GM18861 (cell line): ENCODE measurements around the gene SLCO1B3.
"Not testable (repeated sequence)": the region's sequence is repeated elsewhere in the genome, so short reads cannot be mapped to it uniquely, and the experiment has no call there.

ENCODE experiments used
- ATAC-seq: cut with Tn5 transposase; IDR thresholded peaks from one replicate; pipeline ENCODE4 v1.9.1; 2021; ENCODE audit not compliant: unreplicated experiment

Gene SLCO1B3

GRCh38 chr12:20810487-20810886, at the start of gene SLCO1B3:
Gene SLCO1B3 (plus strand): TSS chr12:20810705. CDS start chr12:20815739, 5,034 bp downstream.
- no peak for ATAC-seq

GRCh38 chr12:20777420-20777819, 33.1 kb upstream of the SLCO1B3 start:
- ATAC-seq: no peak

- no peak for ATAC-seq
These were observed 31.5 kb upstream of the SLCO1B3 start for GRCh38 chr12:20778969-20779368.

- not testable (repeated sequence) for ATAC-seq
These were observed 30.5 kb upstream of the SLCO1B3 start for GRCh38 chr12:20779971-20780370.

GRCh38 chr12:20783796-20784357, 26.6 kb upstream of the SLCO1B3 start:
- ATAC-seq: not testable (repeated sequence)

- no peak for ATAC-seq
These were observed 17.5 kb upstream of the SLCO1B3 start for GRCh38 chr12:20792971-20793370.

- ATAC-seq: no peak
These were observed 12.0 kb upstream of the SLCO1B3 start for GRCh38 chr12:20798554-20798953.

GRCh38 chr12:20800160-20800559, 10.3 kb upstream of the SLCO1B3 start:
- no peak for ATAC-seq

- ATAC-seq: no peak
These were observed 9.5 kb upstream of the SLCO1B3 start for GRCh38 chr12:20801035-20801434.

GRCh38 chr12:20805921-20806320, 4.6 kb upstream of the SLCO1B3 start:
- ATAC-seq: no peak

GRCh38 chr12:20807192-20808080, 3.1 kb upstream of the SLCO1B3 start:
- no peak for ATAC-seq

GRCh38 chr12:20808521-20808920, 2.0 kb upstream of the SLCO1B3 start:
- no peak for ATAC-seq

- no peak for ATAC-seq
These were observed 5.1 kb downstream of the SLCO1B3 start for GRCh38 chr12:20815574-20815973.

GRCh38 chr12:20822415-20822814, 11.9 kb downstream of the SLCO1B3 start:
- no peak for ATAC-seq

- ATAC-seq: no peak
These were observed 12.4 kb downstream of the SLCO1B3 start for GRCh38 chr12:20822925-20823324.

GRCh38 chr12:20829919-20830318, 19.4 kb downstream of the SLCO1B3 start:
- ATAC-seq: no peak

- ATAC-seq: no peak
These were observed 20.0 kb downstream of the SLCO1B3 start for GRCh38 chr12:20830456-20830855.

- no peak for ATAC-seq
These were observed 22.4 kb downstream of the SLCO1B3 start for GRCh38 chr12:20832911-20833310.

GRCh38 chr12:20852649-20853048, 42.1 kb downstream of the SLCO1B3 start:
- no peak for ATAC-seq

- no peak for ATAC-seq
These were observed 52.6 kb downstream of the SLCO1B3 start for GRCh38 chr12:20863056-20863455.

- ATAC-seq: no peak
These were observed 55.4 kb downstream of the SLCO1B3 start for GRCh38 chr12:20865873-20866272.

GRCh38 chr12:20868277-20868676, 57.8 kb downstream of the SLCO1B3 start:
- ATAC-seq: no peak
